ENCODE data around the gene OR52J3. TPM values are rescaled to one million over a fixed set of nuclear protein-coding genes. Genes with fewer than 3 reads are reported as not detected.

The OR52J3 gene
- total and polyA plus RNA-seq, 2 experiments from 2014 or later = not detected

DNA sequence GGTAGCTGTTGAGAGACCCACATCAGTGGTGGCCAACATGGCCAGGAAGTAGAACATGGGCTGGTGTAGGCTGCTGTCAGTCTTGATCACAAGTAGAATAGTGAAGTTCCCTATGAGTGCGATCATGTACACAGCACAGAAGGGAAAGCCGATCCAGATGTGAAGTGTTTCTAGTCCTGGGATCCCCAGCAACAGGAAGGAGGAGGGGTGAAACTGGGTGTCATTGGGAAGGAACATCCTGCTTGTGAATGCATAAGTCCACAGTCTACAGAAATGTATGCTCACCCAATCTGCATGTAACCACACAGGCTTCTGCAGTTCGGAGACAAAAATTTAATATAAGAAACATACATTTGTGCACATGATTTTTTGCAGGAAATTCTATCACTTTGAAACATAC is 13.1 kb downstream of the OR52J3 start, which contains the start of gene OR52E2:
OR52E2 (minus strand) TSS at position 237 of the 400 bp plus-strand sequence; CDS start at position 237, 0 bp downstream.
- Histone ChIP-seq H3K79me2 (ENCODE audit: insufficient read depth) (no peaks in the 10 kb centered on the region), H4K20me1 (ENCODE audit: insufficient read depth) (no peaks in the 10 kb centered on the region), H3F3A (ENCODE audit: insufficient read depth) (no peaks in the 10 kb centered on the region), H3K27ac (no peak within 1 kb of the TSS), H3K9ac (no peak within 1 kb of the TSS), H3K36me3 (ENCODE audit: low read depth) (no peaks in the 10 kb centered on the region), H3K9me3 (ENCODE audit: low read depth) (no peaks in the 10 kb centered on the region), H2AFZ (no peak within 1 kb of the TSS), H3K9me2 (ENCODE audit: insufficient read depth) (no peaks in the 10 kb centered on the region), H3K4me3 (no peak within 1 kb of the TSS), H3K27me3 (replicated peaks; ENCODE audit: insufficient read depth) (no peaks in the 10 kb centered on the region), H3K4me2 (ENCODE audit: unreplicated experiment) (no peak within 1 kb of the TSS), H3K4me1 (ENCODE audit: insufficient read depth) (no peaks in the 10 kb centered on the region)
- in situ Hi-C loops (cut with MboI) = no loop called here
- no peak for TF ChIP-seq EZH2phosphoT487 (IDR thresholded peaks at IDR 0.05; ENCODE audit: insufficient read depth, low read depth)
- TF ChIP-seq EZH2 (IDR thresholded peaks at IDR 0.05; ENCODE audit: insufficient read depth, poor library complexity, severe bottlenecking) = no peak
- no peak for DNase-seq
- WGBS, 2 experiments (ENCODE audit: low coverage in 1 of 2, low lambda C conversion rate in 2 of 2, missing lambda C conversion rate in 2 of 2) = 3 to 8% methylated on average over 3 of the region's 3 CpGs

DNA sequence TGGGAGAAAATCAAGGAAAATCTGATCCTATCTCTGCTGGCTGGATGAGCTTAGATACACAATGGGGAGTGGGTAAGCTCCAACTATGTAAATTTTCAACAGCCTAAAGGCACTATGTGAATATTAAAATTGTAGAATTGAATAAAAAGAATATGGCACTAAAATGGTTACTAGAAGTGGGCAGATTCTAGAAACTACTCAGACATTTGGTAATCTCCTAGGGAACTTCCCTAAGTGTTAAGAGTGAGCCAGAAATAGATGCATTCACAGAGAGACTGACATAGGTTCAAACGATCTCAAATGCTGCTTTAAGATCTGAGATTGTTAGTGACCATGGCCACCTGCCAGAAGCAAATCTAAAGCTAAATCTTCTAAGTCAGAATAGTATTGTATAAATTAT is 18.7 kb downstream of the OR52J3 start:
- H3K4me1 ChIP-seq (ENCODE audit: insufficient read depth) = no peaks in the 10 kb centered on the region
- WGBS, 2 experiments (ENCODE audit: low coverage in 1 of 2, low lambda C conversion rate in 2 of 2, missing lambda C conversion rate in 2 of 2) = 0% methylated on average over 1 of the region's 1 CpG

DNA sequence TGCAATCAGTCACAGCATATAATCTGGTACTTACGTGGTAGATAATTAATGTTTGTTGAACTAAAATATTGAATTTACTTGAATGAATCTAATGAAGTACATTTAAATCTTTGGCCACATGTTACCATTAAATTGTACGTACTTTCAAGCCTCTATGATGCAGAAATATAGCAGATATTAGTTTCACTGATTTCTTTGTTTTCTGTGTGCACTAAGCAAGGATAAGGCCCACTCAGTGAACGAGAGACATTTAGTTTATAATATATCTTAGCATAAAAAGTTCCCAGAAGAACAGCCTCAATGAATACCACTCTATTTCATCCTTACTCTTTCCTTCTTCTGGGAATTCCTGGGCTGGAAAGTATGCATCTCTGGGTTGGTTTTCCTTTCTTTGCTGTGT is 22.9 kb downstream of the OR52J3 start, which contains the start of gene OR52E1:
OR52E1 (plus strand) TSS at position 301 of the 400 bp plus-strand sequence.
- Histone ChIP-seq H3K79me2 (ENCODE audit: insufficient read depth) (no peaks in the 10 kb centered on the region), H3K9ac (no peak within 1 kb of the TSS), H3K27ac (no peak within 1 kb of the TSS), H4K20me1 (ENCODE audit: insufficient read depth) (no peaks in the 10 kb centered on the region), H3K27me3 (replicated peaks; ENCODE audit: insufficient read depth) (no peaks in the 10 kb centered on the region; the same call in 1 of the 2 replicates), H3K9me2 (ENCODE audit: insufficient read depth) (no peaks in the 10 kb centered on the region), H3F3A (ENCODE audit: insufficient read depth) (no peaks in the 10 kb centered on the region), H2AFZ (no peak within 1 kb of the TSS), H3K36me3 (ENCODE audit: low read depth) (no peaks in the 10 kb centered on the region), H3K4me1 (ENCODE audit: insufficient read depth) (no peaks in the 10 kb centered on the region), H3K9me3 (ENCODE audit: low read depth) (no peaks in the 10 kb centered on the region), H3K4me3 (no peak within 1 kb of the TSS), H3K4me2 (ENCODE audit: unreplicated experiment) (no peak within 1 kb of the TSS)
- WGBS, 2 experiments (ENCODE audit: low coverage in 1 of 2, low lambda C conversion rate in 2 of 2, missing lambda C conversion rate in 2 of 2) = 9 to 12% methylated on average over 3 of the region's 3 CpGs
- no peak for TF ChIP-seq EZH2 (IDR thresholded peaks at IDR 0.05; ENCODE audit: insufficient read depth, poor library complexity, severe bottlenecking)
- TF ChIP-seq EZH2phosphoT487 (IDR thresholded peaks at IDR 0.05; ENCODE audit: insufficient read depth, low read depth) = no peak
- DNase-seq = no peak
- in situ Hi-C loops (cut with MboI) = no loop called here

More for the DNA sequence above, 18.7 kb downstream of the OR52J3 start:
- no peak overlapping the region for H3K9ac ChIP-seq
- H2AFZ ChIP-seq = no peak overlapping the region
- H3K9me3 ChIP-seq (ENCODE audit: low read depth) = no peaks in the 10 kb centered on the region
- DNase-seq = no peak
- no peaks in the 10 kb centered on the region for H3K27me3 ChIP-seq (replicated peaks; ENCODE audit: insufficient read depth)
- H3K36me3 ChIP-seq (ENCODE audit: low read depth) = no peaks in the 10 kb centered on the region
- H4K20me1 ChIP-seq (ENCODE audit: insufficient read depth) = no peaks in the 10 kb centered on the region
- no peak for TF ChIP-seq EZH2phosphoT487 (IDR thresholded peaks at IDR 0.05; ENCODE audit: insufficient read depth, low read depth)
- no peak for TF ChIP-seq EZH2 (IDR thresholded peaks at IDR 0.05; ENCODE audit: insufficient read depth, poor library complexity, severe bottlenecking)
- H3K27ac ChIP-seq = no peak overlapping the region
- in situ Hi-C loops (cut with MboI) = no loop called here
- H3K4me2 ChIP-seq (ENCODE audit: unreplicated experiment) = no peak overlapping the region
- H3K9me2 ChIP-seq (ENCODE audit: insufficient read depth) = no peaks in the 10 kb centered on the region
- H3K79me2 ChIP-seq (ENCODE audit: insufficient read depth) = no peaks in the 10 kb centered on the region
- H3F3A ChIP-seq (ENCODE audit: insufficient read depth) = no peaks in the 10 kb centered on the region
- no peak overlapping the region for H3K4me3 ChIP-seq

DNA sequence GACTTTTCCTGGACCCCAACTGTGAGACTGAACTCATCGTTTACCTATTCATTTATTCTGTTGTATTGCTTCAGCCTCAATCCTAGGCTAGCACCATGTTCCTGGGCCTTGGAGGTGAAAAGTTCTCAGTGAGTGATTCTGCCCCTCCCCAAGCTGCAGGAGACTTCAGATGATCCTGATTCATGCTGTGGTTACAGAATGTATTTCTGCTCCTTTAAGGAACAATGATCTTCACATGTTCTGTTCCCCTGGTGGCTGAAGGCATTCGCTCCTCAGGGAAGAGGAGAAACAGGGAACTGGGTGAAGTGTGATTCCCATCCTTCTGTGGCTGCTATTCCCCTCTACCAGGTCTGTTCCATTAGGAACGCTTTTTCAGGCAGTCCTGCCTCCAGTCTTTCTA is 25.5 kb downstream of the OR52J3 start:
- 0 to 5% methylated on average over 3 of the region's 3 CpGs for WGBS, 2 experiments (ENCODE audit: low coverage in 1 of 2, low lambda C conversion rate in 2 of 2, missing lambda C conversion rate in 2 of 2)
- in situ Hi-C loops (cut with MboI) = no loop called here
- Histone ChIP-seq H3K9ac (no peak overlapping the region), H3K27me3 (replicated peaks; ENCODE audit: insufficient read depth) (no peaks in the 10 kb centered on the region; the same call in 1 of the 2 replicates), H3K27ac (no peak overlapping the region), H3K9me3 (ENCODE audit: low read depth) (no peaks in the 10 kb centered on the region), H4K20me1 (ENCODE audit: insufficient read depth) (no peaks in the 10 kb centered on the region), H3F3A (ENCODE audit: insufficient read depth) (no peaks in the 10 kb centered on the region), H3K4me2 (ENCODE audit: unreplicated experiment) (no peak overlapping the region), H3K4me1 (ENCODE audit: insufficient read depth) (no peaks in the 10 kb centered on the region), H3K36me3 (ENCODE audit: low read depth) (no peaks in the 10 kb centered on the region), H3K9me2 (ENCODE audit: insufficient read depth) (no peaks in the 10 kb centered on the region), H3K4me3 (no peak overlapping the region), H3K79me2 (ENCODE audit: insufficient read depth) (no peaks in the 10 kb centered on the region), H2AFZ (no peak overlapping the region)
- DNase-seq = no peak
- TF ChIP-seq EZH2 (IDR thresholded peaks at IDR 0.05; ENCODE audit: insufficient read depth, poor library complexity, severe bottlenecking) = no peak
- TF ChIP-seq EZH2phosphoT487 (IDR thresholded peaks at IDR 0.05; ENCODE audit: insufficient read depth, low read depth) = no peak

DNA sequence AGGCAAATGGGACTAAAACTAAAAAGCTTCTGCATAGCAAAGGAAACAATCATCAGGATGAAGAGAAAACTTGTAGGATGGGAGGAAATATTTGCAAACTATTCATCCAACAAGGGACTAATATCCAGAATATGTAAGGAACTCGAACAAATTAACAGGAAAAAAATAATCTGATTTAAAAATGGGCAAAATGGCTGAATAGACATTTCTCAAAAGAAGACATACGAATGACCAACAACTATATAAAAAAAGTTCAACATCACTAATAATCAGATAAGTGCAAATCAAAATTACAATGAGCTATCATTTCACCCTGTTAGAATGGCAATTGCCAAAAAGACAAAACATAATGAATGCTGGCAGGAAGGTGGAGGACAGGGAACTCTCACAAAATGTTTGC is 35.1 kb downstream of the OR52J3 start:
- H3K27me3 ChIP-seq (replicated peaks; ENCODE audit: insufficient read depth) = no peaks in the 10 kb centered on the region
- no peaks in the 10 kb centered on the region for H4K20me1 ChIP-seq (ENCODE audit: insufficient read depth)
- H3K9me3 ChIP-seq (ENCODE audit: low read depth) = no peaks in the 10 kb centered on the region
- in situ Hi-C loops (cut with MboI) = no loop called here
- no peaks in the 10 kb centered on the region for H3K36me3 ChIP-seq (ENCODE audit: low read depth)
- no peaks in the 10 kb centered on the region for H3K4me1 ChIP-seq (ENCODE audit: insufficient read depth)
- no peak overlapping the region for H3K9ac ChIP-seq
- H3K79me2 ChIP-seq (ENCODE audit: insufficient read depth) = no peaks in the 10 kb centered on the region
- no peak overlapping the region for H3K4me2 ChIP-seq (ENCODE audit: unreplicated experiment)
- no peak for TF ChIP-seq EZH2 (IDR thresholded peaks at IDR 0.05; ENCODE audit: insufficient read depth, poor library complexity, severe bottlenecking)
- H2AFZ ChIP-seq = no peak overlapping the region
- no peaks in the 10 kb centered on the region for H3K9me2 ChIP-seq (ENCODE audit: insufficient read depth)
- no peaks in the 10 kb centered on the region for H3F3A ChIP-seq (ENCODE audit: insufficient read depth)
- H3K4me3 ChIP-seq = no peak overlapping the region
- 10 to 11% methylated on average over 2 of the region's 2 CpGs for WGBS, 2 experiments (ENCODE audit: low coverage in 1 of 2, low lambda C conversion rate in 2 of 2, missing lambda C conversion rate in 2 of 2)
- no peak for DNase-seq
- no peak overlapping the region for H3K27ac ChIP-seq
